Mucosa of descending colon (tissue), 3 donors: ENCODE measurements around the gene RGL3. TPM values are rescaled to one million over a fixed set of nuclear protein-coding genes. Genes with fewer than 3 reads are reported as not detected.
"Not testable (repeated sequence)": the region's sequence is repeated elsewhere in the genome, so short reads cannot be mapped to it uniquely, and the experiment has no call there.

Source experiments
- ATAC-seq: fragments of 200-7000 bp; cut with Tn5 transposase; one replicate; pipeline ENCODE4 v1.9.1; 2020; ENCODE audit warnings: mild to moderate bottlenecking, moderate library complexity
- DNase-seq, 3 donors: peaks; one replicate each; pipeline ENCODE4 v3.0.0-alpha.2; 2020
- H3K36me3 ChIP-seq: fragments of 200-600 bp; one replicate; pipeline ENCODE4 v1.8.0; 2021; ENCODE audit warnings: low read depth, mild to moderate bottlenecking
- H3K4me1 ChIP-seq: fragments of 200-600 bp; one replicate; pipeline ENCODE4 v1.8.0; 2021; ENCODE audit warnings: low read depth, mild to moderate bottlenecking
- H3K4me3 ChIP-seq: fragments of 200-600 bp; one replicate; pipeline ENCODE4 v1.8.0; 2021; ENCODE audit warnings: mild to moderate bottlenecking
- H3K9me3 ChIP-seq: fragments of 200-600 bp; one replicate; pipeline ENCODE4 v1.8.0; 2021; ENCODE audit warnings: mild to moderate bottlenecking
- intact Hi-C, 2 donors: fragments of 100-400 bp; cut with DNase I in 1 of 2; cut with micrococcal nuclease in 1 of 2; formaldehyde crosslinking; loops; one replicate each; pipeline versions ENCODE4 v1.11.0 to v1.11.1; 2022; cut with DNase I, micrococcal nuclease
- total RNA-seq, 3 donors: library from RNA; stranded (reverse); fragmentation: NEBNext Ultra II Directional in 2 of 3; extraction: Animal tissue kit (Norgen Biotek cat#: 25700) in 2 of 3; gene quantifications; one replicate each; pipeline versions ENCODE4 v1.2.1 to v1.2.4, GENCODE V29; 2021 to 2023
- TF ChIP-seq, protein P1 (sequence below): fragments of 200-600 bp; IDR thresholded peaks from one replicate; pipeline ENCODE4 v1.8.0; 2022; ENCODE audit warnings: antibody characterized with exemption, mild to moderate bottlenecking
- donor health status: DM: no; HTN: no; CAD: no; lungs with moderate emphysema.
- donor health status: DM: no; HTN: no; CAD: no.
- donor health status: DM: no; HTN: yes; CAD: no.

The RGL3 gene
- total RNA-seq, 3 donors from 2014 or later, result 10.7 to 15.1 (median 11.0) TPM

DNA sequence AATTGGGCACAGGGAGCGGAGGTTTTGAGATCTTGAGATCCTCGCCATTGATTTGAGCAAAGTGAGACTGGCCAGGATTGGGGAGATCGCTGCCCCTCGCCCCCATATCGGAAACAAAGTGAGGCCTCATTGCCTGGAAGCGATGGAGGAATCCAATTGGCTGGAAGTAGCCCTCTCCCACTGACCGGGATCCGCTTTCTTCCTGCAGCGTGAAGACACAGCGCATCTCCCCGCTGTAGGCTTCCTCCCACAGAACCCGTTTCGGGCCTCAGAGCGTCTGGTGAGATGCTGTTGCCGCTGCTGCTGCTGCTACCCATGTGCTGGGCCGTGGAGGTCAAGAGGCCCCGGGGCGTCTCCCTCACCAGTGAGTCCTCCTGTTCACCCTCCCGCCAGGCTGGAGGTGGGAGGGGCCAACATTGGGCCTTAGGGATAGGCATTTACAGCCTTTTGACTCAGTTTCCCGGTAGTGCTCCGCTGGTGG lies 16.8 kb upstream of the RGL3 start:
- no peaks in the 10 kb centered on the region for H3K9me3 ChIP-seq
- peak overlapping the region; percentile 28 for H3K4me3 ChIP-seq
- TF ChIP-seq, protein P1, sequence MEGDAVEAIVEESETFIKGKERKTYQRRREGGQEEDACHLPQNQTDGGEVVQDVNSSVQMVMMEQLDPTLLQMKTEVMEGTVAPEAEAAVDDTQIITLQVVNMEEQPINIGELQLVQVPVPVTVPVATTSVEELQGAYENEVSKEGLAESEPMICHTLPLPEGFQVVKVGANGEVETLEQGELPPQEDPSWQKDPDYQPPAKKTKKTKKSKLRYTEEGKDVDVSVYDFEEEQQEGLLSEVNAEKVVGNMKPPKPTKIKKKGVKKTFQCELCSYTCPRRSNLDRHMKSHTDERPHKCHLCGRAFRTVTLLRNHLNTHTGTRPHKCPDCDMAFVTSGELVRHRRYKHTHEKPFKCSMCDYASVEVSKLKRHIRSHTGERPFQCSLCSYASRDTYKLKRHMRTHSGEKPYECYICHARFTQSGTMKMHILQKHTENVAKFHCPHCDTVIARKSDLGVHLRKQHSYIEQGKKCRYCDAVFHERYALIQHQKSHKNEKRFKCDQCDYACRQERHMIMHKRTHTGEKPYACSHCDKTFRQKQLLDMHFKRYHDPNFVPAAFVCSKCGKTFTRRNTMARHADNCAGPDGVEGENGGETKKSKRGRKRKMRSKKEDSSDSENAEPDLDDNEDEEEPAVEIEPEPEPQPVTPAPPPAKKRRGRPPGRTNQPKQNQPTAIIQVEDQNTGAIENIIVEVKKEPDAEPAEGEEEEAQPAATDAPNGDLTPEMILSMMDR, result no peak
- H3K36me3 ChIP-seq, result peaks cover 7% of the 10 kb centered on the region
- peak; percentile 50 to 75 (median 63) for DNase-seq
- H3K4me1 ChIP-seq, result peaks cover 9% of the 10 kb centered on the region
- intact Hi-C loops, result no loop called here
- peak; percentile 5 for ATAC-seq

DNA sequence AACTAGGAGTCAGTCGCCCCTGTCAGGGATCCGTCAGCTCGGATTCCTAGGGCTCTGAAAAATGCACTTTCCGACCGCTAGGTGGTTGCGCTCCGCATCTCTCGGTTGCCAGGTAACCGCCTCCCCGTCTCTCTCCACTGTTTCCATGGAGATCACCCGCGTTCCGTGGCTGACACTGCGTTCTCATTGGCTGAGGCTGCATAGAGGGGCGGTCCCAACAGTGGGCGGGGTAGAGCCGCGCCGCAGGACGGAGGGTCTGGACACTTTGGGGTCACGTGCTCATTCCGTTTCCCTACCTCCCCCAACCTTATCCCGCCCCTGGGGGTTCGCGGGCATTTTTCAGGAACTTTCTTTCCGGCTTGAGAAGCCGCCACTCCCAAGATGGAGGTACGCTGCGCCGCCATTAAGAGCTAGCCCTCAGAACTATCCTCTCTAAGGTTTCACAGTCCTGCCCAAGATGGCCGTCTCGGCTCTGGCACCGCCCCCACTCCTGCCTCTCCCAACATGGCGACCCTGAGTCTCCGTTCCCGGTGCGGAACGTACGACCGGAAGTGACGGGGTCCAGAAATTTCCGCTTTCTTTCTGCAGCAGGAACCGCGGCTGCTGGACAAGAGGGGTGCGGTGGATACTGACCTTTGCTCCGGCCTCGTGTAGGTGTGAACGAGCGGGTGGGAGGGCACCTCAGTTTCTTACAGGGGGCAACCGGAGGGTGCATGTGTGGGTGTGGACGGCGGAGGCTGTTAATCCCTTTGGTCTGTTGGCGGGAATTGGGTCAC lies 16.1 kb upstream of the RGL3 start, which contains the start of the genes ODAD3 and PRKCSH:
Gene ODAD3 (minus strand): TSS at position 65 of the 776 bp plus-strand sequence. CDS start 105 bp downstream, outside the sequence.
Gene PRKCSH (plus strand): TSS at position 579 of the 776 bp plus-strand sequence. CDS start 483 bp downstream, outside the sequence.
- peaks cover 7% of the 10 kb centered on the region for H3K36me3 ChIP-seq
- TF ChIP-seq, protein P1, result peak; percentile 79
- H3K4me1 ChIP-seq, result peaks cover 9% of the 10 kb centered on the region
- H3K9me3 ChIP-seq, result no peaks in the 10 kb centered on the region
- peak within 1 kb of the TSS; percentile 28 for H3K4me3 ChIP-seq
- peak; percentile 97 for ATAC-seq
- intact Hi-C loops, result no loop called here
- peak; percentile 98 to 99 (median 99) for DNase-seq

DNA sequence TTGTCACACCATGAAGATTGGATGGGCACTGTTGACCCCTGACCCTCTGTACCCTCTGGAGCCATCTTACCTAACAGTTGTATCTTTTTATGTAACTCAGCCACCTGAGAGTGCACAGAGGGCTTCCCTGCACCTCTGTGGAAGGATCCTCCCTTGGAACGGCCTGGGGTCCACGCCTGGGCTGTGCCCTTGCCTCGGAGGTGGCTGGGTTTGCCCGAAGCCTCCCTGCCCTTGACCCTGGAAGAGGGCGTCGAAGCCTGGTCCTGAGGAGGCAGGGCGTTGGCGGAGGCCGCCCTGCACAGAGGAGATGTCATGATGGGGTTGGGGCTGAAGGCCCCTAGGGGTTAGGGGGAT lies 15.6 kb upstream of the RGL3 start:
- ATAC-seq (peak; percentile 1), DNase-seq (no peak)
- TF ChIP-seq, protein P1, result no peak
- Histone ChIP-seq H3K36me3 (peaks cover 7% of the 10 kb centered on the region), H3K9me3 (no peaks in the 10 kb centered on the region), H3K4me3 (peak overlapping the region; percentile 28), H3K4me1 (peaks cover 9% of the 10 kb centered on the region)
- intact Hi-C loops, result no loop called here

DNA sequence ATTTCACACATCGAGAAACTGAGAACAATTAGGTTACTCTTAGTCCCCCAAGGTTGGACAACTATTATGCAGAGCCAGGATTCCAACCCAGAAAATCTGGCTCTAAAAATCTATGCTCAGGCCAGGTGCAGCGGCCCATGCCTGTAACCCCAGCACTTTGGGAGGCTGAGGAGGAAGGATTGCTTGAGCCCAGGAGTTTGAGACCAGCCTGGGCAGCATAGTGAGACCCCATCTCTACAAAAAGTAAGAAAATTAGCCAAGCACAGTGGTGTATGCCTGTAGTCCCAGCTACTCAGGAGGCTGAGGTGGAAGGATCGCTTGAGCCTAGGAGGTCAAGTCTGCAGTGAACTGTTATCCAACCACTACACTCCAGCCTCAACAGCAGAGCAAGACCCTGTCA lies 14.4 kb upstream of the RGL3 start:
- H3K4me3 ChIP-seq, DNase-seq, H3K36me3 ChIP-seq, H3K9me3 ChIP-seq, ATAC-seq, H3K4me1 ChIP-seq, intact Hi-C loops: not testable (repeated sequence)

DNA sequence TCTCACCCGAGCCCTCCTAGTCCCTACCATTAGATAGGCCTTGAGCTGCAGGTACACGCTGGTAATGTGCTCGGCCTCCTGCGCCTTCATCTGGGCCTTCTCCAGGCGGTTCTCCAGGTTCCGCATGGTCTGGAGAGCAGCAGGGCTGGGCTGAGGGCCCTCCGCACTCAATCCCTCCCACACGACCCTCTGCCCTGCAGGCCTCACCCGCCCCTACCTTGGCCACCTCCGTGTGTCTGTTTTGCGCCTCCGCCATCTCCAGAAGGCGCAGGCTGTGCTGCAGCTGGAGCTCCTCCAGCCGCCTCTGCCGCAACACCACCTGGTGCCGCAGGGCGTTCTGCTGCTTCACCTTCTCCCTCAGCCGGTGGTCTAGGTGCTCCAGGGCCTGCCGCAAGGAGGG lies 7.5 kb upstream of the RGL3 start:
- intact Hi-C loops, result no loop called here
- TF ChIP-seq, protein P1, result no peak
- no peaks in the 10 kb centered on the region for H3K36me3 ChIP-seq
- DNase-seq (no peak), ATAC-seq (no peak)
- no peaks in the 10 kb centered on the region for H3K9me3 ChIP-seq
- no peak overlapping the region for H3K4me3 ChIP-seq
- peaks cover 13% of the 10 kb centered on the region for H3K4me1 ChIP-seq

DNA sequence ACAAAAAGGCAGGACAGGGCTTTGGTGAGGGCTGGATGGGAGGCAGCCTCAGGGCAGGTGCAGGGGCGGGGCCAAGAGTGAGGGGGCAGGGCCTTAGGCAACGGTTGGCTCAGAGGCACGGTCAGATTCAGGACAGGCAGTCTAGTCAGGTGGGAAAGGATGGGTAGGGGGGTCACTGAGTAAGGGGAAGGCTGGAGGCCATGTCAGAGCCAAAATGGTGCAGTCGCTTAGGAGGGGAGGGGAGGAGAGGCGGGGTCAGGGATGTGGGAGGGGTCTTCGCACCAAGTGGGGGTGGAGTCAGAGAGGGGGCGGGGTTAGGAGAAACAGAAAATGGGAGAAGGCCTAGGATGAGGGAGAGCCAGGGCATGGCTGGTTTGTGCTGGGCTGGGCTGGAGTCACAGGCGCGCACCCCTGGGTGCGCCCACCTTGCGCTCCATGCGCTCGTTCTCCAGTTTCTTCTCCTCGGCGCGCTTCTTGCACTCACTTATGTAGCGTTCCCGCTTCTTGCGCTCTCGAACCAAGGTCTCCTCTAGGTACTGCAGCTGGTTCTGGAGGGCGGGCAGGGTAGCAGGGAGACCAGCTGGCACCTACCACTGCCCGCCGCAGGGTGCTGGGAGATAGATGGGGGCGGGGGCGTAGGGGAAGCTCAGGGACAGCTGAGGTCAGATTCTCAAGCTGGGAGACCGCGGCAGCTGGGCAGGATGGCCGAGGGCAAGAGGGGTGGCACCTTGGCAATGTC lies 6.8 kb upstream of the RGL3 start:
- H3K9me3 ChIP-seq, result no peaks in the 10 kb centered on the region
- H3K4me1 ChIP-seq, result peaks cover 19% of the 10 kb centered on the region
- intact Hi-C loops, result no loop called here
- TF ChIP-seq, protein P1, result no peak
- no peak for ATAC-seq
- DNase-seq, result no peak
- H3K4me3 ChIP-seq, result no peak overlapping the region
- no peaks in the 10 kb centered on the region for H3K36me3 ChIP-seq
